Measurements from ENCODE around the gene TGFBR3.

The TGFBR3 gene

GRCh38 chr1:91737650-91738049, 148.3 kb downstream of the TGFBR3 start:
- no peak overlapping the region for H3K4me3 ChIP-seq (ENCODE audit: control insufficient read depth, low read depth, low read length)
- no peak for DNase-seq (ENCODE audit: low read depth)
- no peak for TF ChIP-seq CTCF (IDR thresholded peaks at IDR 0.05; ENCODE audit: control insufficient read depth, insufficient read depth, low read depth, low read length, missing control alignments)

- no peak for TF ChIP-seq CTCF (IDR thresholded peaks at IDR 0.05; ENCODE audit: control insufficient read depth, insufficient read depth, low read depth, low read length, missing control alignments)
- H3K4me3 ChIP-seq (ENCODE audit: control insufficient read depth, low read depth, low read length), result no peak overlapping the region
- no peak for DNase-seq (ENCODE audit: low read depth)
These were observed 149.0 kb downstream of the TGFBR3 start for GRCh38 chr1:91736715-91737615.

- no peak for TF ChIP-seq CTCF (IDR thresholded peaks at IDR 0.05; ENCODE audit: control insufficient read depth, insufficient read depth, low read depth, low read length, missing control alignments)
- no peak for DNase-seq (ENCODE audit: low read depth)
- no peak overlapping the region for H3K4me3 ChIP-seq (ENCODE audit: control insufficient read depth, low read depth, low read length)
These were observed 149.7 kb downstream of the TGFBR3 start for GRCh38 chr1:91736146-91736714.

- TF ChIP-seq CTCF (IDR thresholded peaks at IDR 0.05; ENCODE audit: control insufficient read depth, insufficient read depth, low read depth, low read length, missing control alignments), result no peak
- H3K4me3 ChIP-seq (ENCODE audit: control insufficient read depth, low read depth, low read length), result no peak overlapping the region
- no peak for DNase-seq (ENCODE audit: low read depth)
These were observed 150.6 kb downstream of the TGFBR3 start for GRCh38 chr1:91735266-91735845.

GRCh38 chr1:91734761-91735160, 151.2 kb downstream of the TGFBR3 start:
- no peak for TF ChIP-seq CTCF (IDR thresholded peaks at IDR 0.05; ENCODE audit: control insufficient read depth, insufficient read depth, low read depth, low read length, missing control alignments)
- no peak for DNase-seq (ENCODE audit: low read depth)
- no peak overlapping the region for H3K4me3 ChIP-seq (ENCODE audit: control insufficient read depth, low read depth, low read length)

GRCh38 chr1:91733108-91733710, 152.7 kb downstream of the TGFBR3 start:
- H3K4me3 ChIP-seq (ENCODE audit: control insufficient read depth, low read depth, low read length), result no peak overlapping the region
- no peak for DNase-seq (ENCODE audit: low read depth)
- no peak for TF ChIP-seq CTCF (IDR thresholded peaks at IDR 0.05; ENCODE audit: control insufficient read depth, insufficient read depth, low read depth, low read length, missing control alignments)

Measured in AG09309 (cell line).